ENCODE data around the gene ANO6.

- no peak for TF ChIP-seq EZH2 (IDR thresholded peaks at IDR 0.05; ENCODE audit: borderline replicate concordance, insufficient read depth, low read depth, low read length, poor library complexity, severe bottlenecking)
- no peak for TF ChIP-seq CTCF (IDR thresholded peaks at IDR 0.05)
Observed at GRCh38 chr12:45327823-45328383, 112.0 kb downstream of the ANO6 start.

Measured in B cell (primary cell).